ENCODE results near the gene CCDC172. TPM values are rescaled to one million over a fixed set of nuclear protein-coding genes. Genes with fewer than 3 reads are reported as not detected.
"Not testable (repeated sequence)": the region's sequence is repeated elsewhere in the genome, so short reads cannot be mapped to it uniquely, and the experiment has no call there.

CCDC172 gene
- total RNA-seq, 1 donor from 2014 or later = not detected

GRCh38 chr10:116382290-116382689 is 58.0 kb downstream of the CCDC172 start:
- Mint-ChIP-seq H3K36me3 (ENCODE audit: low read depth) (no peaks in the 10 kb centered on the region), H3K27ac (no peak overlapping the region), H3K9me3 (no peaks in the 10 kb centered on the region), H3K27me3 (no peaks in the 10 kb centered on the region), H3K4me1 (no peaks in the 10 kb centered on the region), H3K4me3 (no peak overlapping the region)
- intact Hi-C loops (cut with micrococcal nuclease) = no loop called here
- no peak for DNase-seq

- no peak overlapping the region for H3K4me3 Mint-ChIP-seq
- intact Hi-C loops (cut with micrococcal nuclease) = loop anchor here (5.0 kb wide), 1 partner anchor 1213 kb away; no protein-coding TSS in a partner anchor
- H3K27me3 Mint-ChIP-seq = no peaks in the 10 kb centered on the region
- H3K27ac Mint-ChIP-seq = no peak overlapping the region
- H3K36me3 Mint-ChIP-seq (ENCODE audit: low read depth) = no peaks in the 10 kb centered on the region
- no peaks in the 10 kb centered on the region for H3K4me1 Mint-ChIP-seq
- no peak for DNase-seq
- no peaks in the 10 kb centered on the region for H3K9me3 Mint-ChIP-seq
Measured at GRCh38 chr10:116385311-116385710, 61.1 kb downstream of the CCDC172 start.

DNA sequence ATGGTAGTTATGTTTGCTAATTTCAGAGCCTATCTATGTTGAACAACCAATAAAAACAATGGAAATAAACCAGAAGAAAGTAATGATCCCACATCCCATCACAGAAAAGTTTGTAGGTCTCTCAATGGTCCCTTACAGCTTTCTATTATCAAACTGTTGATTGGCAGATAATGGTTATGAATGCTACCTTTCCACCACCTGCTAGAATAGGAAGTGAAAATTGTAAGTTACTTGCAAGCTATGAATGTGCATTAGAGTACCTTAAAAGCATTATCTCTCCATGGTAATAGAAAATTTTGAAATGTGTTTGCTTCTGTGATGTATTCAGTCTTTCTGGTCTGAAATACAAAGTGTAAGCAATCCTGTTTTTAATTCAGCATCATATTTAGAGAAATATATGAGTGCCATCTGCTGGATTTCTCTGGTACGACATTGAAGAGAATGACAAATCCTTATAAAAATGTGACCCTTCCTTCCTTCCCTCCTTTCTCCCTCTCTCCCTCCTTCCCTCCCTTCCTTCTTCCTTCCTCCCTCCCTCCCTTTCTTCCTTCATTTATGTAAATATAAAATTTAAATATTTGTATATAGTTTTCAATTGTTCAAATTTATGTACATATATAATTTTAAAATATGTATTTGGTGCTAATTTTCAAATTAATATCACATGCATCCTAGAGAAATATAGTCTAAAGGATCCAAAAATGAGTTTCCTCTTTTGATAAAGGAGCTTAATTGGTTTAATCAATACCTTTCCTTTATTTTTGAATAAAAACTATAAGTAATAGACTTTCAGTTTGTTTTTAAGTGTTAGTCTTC is 62.0 kb downstream of the CCDC172 start:
- H3K27me3 Mint-ChIP-seq = no peaks in the 10 kb centered on the region
- intact Hi-C loops (cut with micrococcal nuclease) = loop anchor here (2.0 to 5.0 kb wide), 2 partner anchors 1031 to 1214 kb away; no protein-coding TSS in a partner anchor
- H3K27ac Mint-ChIP-seq = no peak overlapping the region
- DNase-seq = no peak
- no peaks in the 10 kb centered on the region for H3K4me1 Mint-ChIP-seq
- no peaks in the 10 kb centered on the region for H3K9me3 Mint-ChIP-seq
- H3K36me3 Mint-ChIP-seq (ENCODE audit: low read depth) = no peaks in the 10 kb centered on the region
- H3K4me3 Mint-ChIP-seq = no peak overlapping the region

- intact Hi-C loops (cut with micrococcal nuclease); H3K4me3 Mint-ChIP-seq; H3K36me3 Mint-ChIP-seq (ENCODE audit: low read depth); DNase-seq; H3K4me1 Mint-ChIP-seq; H3K9me3 Mint-ChIP-seq; H3K27ac Mint-ChIP-seq; H3K27me3 Mint-ChIP-seq: not testable (repeated sequence)
Measured at GRCh38 chr10:116393246-116393831, 69.1 kb downstream of the CCDC172 start.

DNA sequence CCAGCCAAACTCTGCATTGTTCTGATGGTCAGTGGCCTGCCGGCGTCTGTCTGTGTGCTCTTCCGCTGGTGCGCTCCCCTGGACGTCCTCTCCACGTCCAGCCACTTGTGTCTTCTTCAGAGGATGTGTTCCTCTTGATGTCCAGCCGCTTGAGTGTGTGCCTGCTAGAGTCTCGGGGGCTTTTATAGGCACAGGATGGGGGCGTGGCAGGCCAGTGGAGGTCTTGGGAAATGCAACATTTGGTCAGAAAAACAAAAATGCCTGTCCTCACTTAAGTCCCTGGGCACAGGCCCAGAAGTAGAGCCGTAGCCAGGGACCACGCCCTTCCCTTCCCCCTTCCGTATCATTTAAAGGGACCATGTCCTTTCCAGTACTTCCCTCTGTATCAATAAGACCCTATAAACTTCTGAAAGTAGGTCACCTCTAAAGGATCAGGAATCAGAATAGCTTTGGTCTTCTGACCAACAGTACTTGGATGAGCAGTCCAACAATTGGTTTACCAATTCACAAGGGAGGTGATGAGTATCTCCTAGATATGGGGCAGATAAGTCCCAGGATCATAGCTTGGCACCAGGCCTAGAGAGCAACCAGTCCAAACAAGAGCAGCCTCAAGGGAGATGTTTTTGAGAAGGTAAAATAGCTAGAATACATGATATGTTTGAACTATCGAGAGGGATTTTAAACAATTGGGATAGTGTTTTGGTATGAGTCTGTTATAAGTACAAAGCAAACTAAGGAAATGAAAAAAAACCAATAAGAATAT is 71.2 kb downstream of the CCDC172 start:
- Mint-ChIP-seq H3K4me1 (no peaks in the 10 kb centered on the region), H3K4me3 (no peak overlapping the region), H3K27ac (no peak overlapping the region), H3K36me3 (ENCODE audit: low read depth) (no peaks in the 10 kb centered on the region), H3K27me3 (no peaks in the 10 kb centered on the region), H3K9me3 (no peaks in the 10 kb centered on the region)
- no peak for DNase-seq
- intact Hi-C loops (cut with micrococcal nuclease) = no loop called here

DNA sequence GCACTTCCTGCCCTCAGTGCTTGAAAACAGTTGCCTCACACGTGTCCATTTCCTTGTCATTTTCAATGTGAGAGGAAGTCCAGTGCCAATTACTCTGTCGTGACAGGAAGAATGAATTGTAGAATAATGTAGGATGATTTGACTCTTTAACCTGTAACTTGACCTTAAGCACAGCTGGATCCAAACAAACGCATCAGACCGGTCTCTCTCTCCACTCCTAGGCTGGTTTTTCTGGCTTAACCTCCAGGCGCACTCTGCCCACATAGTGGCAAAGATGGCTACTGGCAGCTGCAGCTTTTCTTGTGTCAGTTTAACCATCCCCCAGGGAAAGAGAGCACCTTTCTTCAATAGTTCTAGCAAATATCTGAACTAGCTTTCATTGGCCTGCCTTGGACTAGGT is 74.0 kb downstream of the CCDC172 start:
- no peak for DNase-seq
- Mint-ChIP-seq H3K4me3 (no peak overlapping the region), H3K9me3 (no peaks in the 10 kb centered on the region), H3K4me1 (no peaks in the 10 kb centered on the region), H3K27ac (no peak overlapping the region), H3K27me3 (no peaks in the 10 kb centered on the region), H3K36me3 (ENCODE audit: low read depth) (no peaks in the 10 kb centered on the region)
- intact Hi-C loops (cut with micrococcal nuclease) = no loop called here

DNA sequence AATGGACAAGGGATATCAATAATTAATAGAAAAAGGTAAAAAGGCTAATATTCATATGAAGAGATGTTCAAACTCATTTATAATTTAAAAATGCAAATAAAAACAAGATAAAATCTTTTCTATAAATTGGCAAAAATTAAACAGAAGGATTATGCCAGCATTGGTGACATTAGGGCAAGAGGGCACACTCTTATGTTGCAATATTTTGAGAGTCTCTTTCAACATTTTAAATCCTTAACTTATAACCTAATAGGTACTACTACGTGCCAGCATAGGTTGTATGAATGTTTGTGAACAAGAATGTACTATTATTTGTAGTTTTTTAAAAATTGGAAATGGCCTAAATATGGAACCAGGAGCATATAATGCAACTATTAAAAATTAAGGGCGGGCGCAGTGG is 78.6 kb downstream of the CCDC172 start:
- Mint-ChIP-seq H3K4me1 (no peaks in the 10 kb centered on the region), H3K27ac (no peak overlapping the region), H3K9me3 (no peaks in the 10 kb centered on the region), H3K4me3 (no peak overlapping the region), H3K36me3 (ENCODE audit: low read depth) (no peaks in the 10 kb centered on the region), H3K27me3 (no peaks in the 10 kb centered on the region)
- intact Hi-C loops (cut with micrococcal nuclease) = no loop called here
- DNase-seq = no peak

- Mint-ChIP-seq H3K4me1 (no peaks in the 10 kb centered on the region), H3K27me3 (no peaks in the 10 kb centered on the region), H3K27ac (no peak overlapping the region), H3K9me3 (no peaks in the 10 kb centered on the region), H3K4me3 (no peak overlapping the region), H3K36me3 (ENCODE audit: low read depth) (no peaks in the 10 kb centered on the region)
- intact Hi-C loops (cut with micrococcal nuclease) = no loop called here
- no peak for DNase-seq
Measured at GRCh38 chr10:116403740-116404250, 79.5 kb downstream of the CCDC172 start.

DNA sequence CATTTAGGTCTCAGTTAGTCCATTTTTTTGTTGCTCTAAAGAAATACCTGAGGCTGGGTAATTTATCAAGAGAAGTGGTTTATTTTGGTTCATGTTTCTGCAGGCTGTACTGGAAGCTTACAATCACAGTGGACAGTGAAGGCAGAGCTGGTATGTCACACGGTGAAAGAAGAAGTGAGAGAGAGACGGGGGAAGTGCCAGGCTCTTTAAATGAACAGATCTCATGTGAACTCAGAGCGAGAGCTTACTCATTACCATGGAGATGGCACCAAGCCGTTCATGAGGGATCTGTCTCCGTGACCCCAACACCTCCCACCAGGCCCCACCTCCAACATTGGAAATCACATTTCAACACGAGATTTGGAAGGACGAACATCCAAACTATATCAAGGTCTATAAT is 84.5 kb downstream of the CCDC172 start:
- intact Hi-C loops (cut with micrococcal nuclease) = no loop called here
- Mint-ChIP-seq H3K4me3 (no peak overlapping the region), H3K27me3 (no peaks in the 10 kb centered on the region), H3K27ac (no peak overlapping the region), H3K9me3 (no peaks in the 10 kb centered on the region), H3K4me1 (no peaks in the 10 kb centered on the region), H3K36me3 (ENCODE audit: low read depth) (no peaks in the 10 kb centered on the region)
- no peak for DNase-seq

- Mint-ChIP-seq H3K4me3 (no peak overlapping the region), H3K36me3 (ENCODE audit: low read depth) (no peaks in the 10 kb centered on the region)
Measured at GRCh38 chr10:116410351-116410750, 86.1 kb downstream of the CCDC172 start.

GRCh38 chr10:116417821-116418220 is 93.6 kb downstream of the CCDC172 start:
- H3K36me3 Mint-ChIP-seq (ENCODE audit: low read depth) = no peaks in the 10 kb centered on the region
- H3K9me3 Mint-ChIP-seq = no peaks in the 10 kb centered on the region
- no peaks in the 10 kb centered on the region for H3K4me1 Mint-ChIP-seq
- intact Hi-C loops (cut with micrococcal nuclease) = no loop called here
- no peak overlapping the region for H3K27ac Mint-ChIP-seq
- H3K27me3 Mint-ChIP-seq = no peaks in the 10 kb centered on the region
- DNase-seq = no peak
- no peak overlapping the region for H3K4me3 Mint-ChIP-seq

More at GRCh38 chr10:116410351-116410750, 86.1 kb downstream of the CCDC172 start:
- no peaks in the 10 kb centered on the region for H3K9me3 Mint-ChIP-seq
- no peak for DNase-seq
- no peak overlapping the region for H3K27ac Mint-ChIP-seq
- no peaks in the 10 kb centered on the region for H3K4me1 Mint-ChIP-seq
- no peaks in the 10 kb centered on the region for H3K27me3 Mint-ChIP-seq
- intact Hi-C loops (cut with micrococcal nuclease) = no loop called here

GRCh38 chr10:116418389-116418788 is 94.1 kb downstream of the CCDC172 start:
- Mint-ChIP-seq H3K27me3 (no peaks in the 10 kb centered on the region), H3K36me3 (ENCODE audit: low read depth) (no peaks in the 10 kb centered on the region), H3K4me3 (no peak overlapping the region), H3K27ac (no peak overlapping the region), H3K4me1 (no peaks in the 10 kb centered on the region), H3K9me3 (no peaks in the 10 kb centered on the region)
- no peak for DNase-seq
- intact Hi-C loops (cut with micrococcal nuclease) = no loop called here

GRCh38 chr10:116421815-116422214 is 97.6 kb downstream of the CCDC172 start:
- H3K4me3 Mint-ChIP-seq = no peak overlapping the region
- H3K36me3 Mint-ChIP-seq (ENCODE audit: low read depth) = no peaks in the 10 kb centered on the region
- intact Hi-C loops (cut with micrococcal nuclease) = no loop called here
- no peaks in the 10 kb centered on the region for H3K27me3 Mint-ChIP-seq
- no peaks in the 10 kb centered on the region for H3K4me1 Mint-ChIP-seq
- no peaks in the 10 kb centered on the region for H3K9me3 Mint-ChIP-seq
- no peak for DNase-seq
- H3K27ac Mint-ChIP-seq = no peak overlapping the region

GRCh38 chr10:116427671-116428070 is 103.4 kb downstream of the CCDC172 start, which contains the start of gene PNLIPRP3:
Gene PNLIPRP3, plus strand, starts transcription at chr10:116427847. Its CDS starts 166 bp downstream, at chr10:116428013.
- no peak within 1 kb of the TSS for H3K27ac Mint-ChIP-seq
- DNase-seq = no peak
- intact Hi-C loops (cut with micrococcal nuclease) = no loop called here
- H3K36me3 Mint-ChIP-seq (ENCODE audit: low read depth) = no peaks in the 10 kb centered on the region
- no peak within 1 kb of the TSS for H3K4me3 Mint-ChIP-seq
- no peaks in the 10 kb centered on the region for H3K4me1 Mint-ChIP-seq
- no peaks in the 10 kb centered on the region for H3K27me3 Mint-ChIP-seq
- no peaks in the 10 kb centered on the region for H3K9me3 Mint-ChIP-seq

Data from activated CD4-positive, alpha-beta T cell treated with anti-CD3 and anti-CD28 coated beads, Interleukin-2, amount 10 ng/mL, durations not matched to agents 24 days and 14 days (primary cell).